ENCODE results near the gene NUDT3. TPM values are rescaled to one million over a fixed set of nuclear protein-coding genes. Genes with fewer than 3 reads are reported as not detected.

NUDT3 gene
- polyA plus RNA-seq, 2 of the 4 experiments (the other 2 are of a cell fraction): 5.2 to 13.4 TPM

DNA sequence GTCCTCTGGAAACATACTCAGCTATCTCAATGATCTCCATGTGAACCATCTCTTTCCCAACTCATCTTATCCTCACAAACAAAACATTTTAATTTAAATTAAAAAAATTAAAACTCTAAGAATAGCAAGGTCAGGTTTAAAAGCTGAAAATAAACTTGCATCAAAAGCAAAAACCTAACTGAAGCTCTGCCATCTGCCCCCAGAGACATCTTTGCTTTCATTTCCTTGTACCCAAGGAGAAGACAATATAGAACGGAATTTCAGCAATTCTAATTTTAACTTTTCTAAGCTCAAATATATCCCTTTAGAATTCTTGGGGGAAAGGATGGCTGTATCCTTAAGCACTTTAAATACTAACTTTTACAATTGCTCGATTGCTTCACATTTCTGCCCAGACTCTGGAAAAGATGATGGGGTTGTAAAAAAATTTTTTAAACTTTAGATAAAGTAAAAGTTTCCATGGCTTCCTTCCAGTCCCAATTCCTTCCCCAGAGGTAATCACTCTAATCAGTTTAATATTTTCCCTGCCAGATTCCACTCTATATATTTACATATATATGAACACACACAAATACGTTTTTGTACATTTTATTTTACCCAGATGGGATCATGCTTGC, 74.5 kb downstream of the NUDT3 start:
- Histone ChIP-seq H3K4me1 (no peaks in the 10 kb centered on the region), H3K4me3 (no peak overlapping the region), H3K9me3 (no peaks in the 10 kb centered on the region), H3K4me2 (no peak overlapping the region), H3K27ac (no peak overlapping the region)
- no peak for FAIRE-seq
- DNase-seq (ENCODE audit: low read depth in 1 of 2, low spot score in 1 of 2): no peak
- ChIA-PET CTCF (no interaction called here), POLR2A (no interaction called here)
- WGBS (ENCODE audit: missing lambda C conversion rate): 87% methylated on average over 3 of the region's 3 CpGs
- no peak for TF ChIP-seq ZNF302 (CRISPR knock-in tag; IDR thresholded peaks at IDR 0.05)
- no peak for ATAC-seq

DNA sequence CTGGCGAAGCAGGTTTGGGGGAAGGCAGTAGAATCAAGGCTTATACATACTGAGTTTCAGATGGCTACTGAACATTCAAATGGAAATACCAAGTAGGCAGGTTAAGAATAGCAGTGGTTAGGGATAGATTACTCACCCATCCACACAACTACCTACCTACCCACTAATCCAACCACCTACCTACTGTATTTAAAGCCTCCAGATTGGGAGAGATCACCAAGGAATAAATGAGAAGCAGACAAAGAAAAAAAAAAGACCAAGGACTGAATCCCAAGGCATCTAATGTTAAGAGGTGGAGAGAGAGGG, 75.3 kb downstream of the NUDT3 start:
- H3K4me3 ChIP-seq: no peak overlapping the region
- TF ChIP-seq, protein P1, sequence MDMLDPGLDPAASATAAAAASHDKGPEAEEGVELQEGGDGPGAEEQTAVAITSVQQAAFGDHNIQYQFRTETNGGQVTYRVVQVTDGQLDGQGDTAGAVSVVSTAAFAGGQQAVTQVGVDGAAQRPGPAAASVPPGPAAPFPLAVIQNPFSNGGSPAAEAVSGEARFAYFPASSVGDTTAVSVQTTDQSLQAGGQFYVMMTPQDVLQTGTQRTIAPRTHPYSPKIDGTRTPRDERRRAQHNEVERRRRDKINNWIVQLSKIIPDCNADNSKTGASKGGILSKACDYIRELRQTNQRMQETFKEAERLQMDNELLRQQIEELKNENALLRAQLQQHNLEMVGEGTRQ (IDR thresholded peaks at IDR 0.05): no peak
- ChIA-PET CTCF (no interaction called here), POLR2A (no interaction called here)
- no peaks in the 10 kb centered on the region for H3K4me1 ChIP-seq
- H3K4me2 ChIP-seq: no peak overlapping the region
- FAIRE-seq (no peak), ATAC-seq (no peak), DNase-seq (ENCODE audit: low read depth in 1 of 2, low spot score in 1 of 2) (no peak)
- WGBS (ENCODE audit: missing lambda C conversion rate): 97% methylated on average over 1 of the region's 1 CpG
- no peak overlapping the region for H3K27ac ChIP-seq
- no peaks in the 10 kb centered on the region for H3K9me3 ChIP-seq

DNA sequence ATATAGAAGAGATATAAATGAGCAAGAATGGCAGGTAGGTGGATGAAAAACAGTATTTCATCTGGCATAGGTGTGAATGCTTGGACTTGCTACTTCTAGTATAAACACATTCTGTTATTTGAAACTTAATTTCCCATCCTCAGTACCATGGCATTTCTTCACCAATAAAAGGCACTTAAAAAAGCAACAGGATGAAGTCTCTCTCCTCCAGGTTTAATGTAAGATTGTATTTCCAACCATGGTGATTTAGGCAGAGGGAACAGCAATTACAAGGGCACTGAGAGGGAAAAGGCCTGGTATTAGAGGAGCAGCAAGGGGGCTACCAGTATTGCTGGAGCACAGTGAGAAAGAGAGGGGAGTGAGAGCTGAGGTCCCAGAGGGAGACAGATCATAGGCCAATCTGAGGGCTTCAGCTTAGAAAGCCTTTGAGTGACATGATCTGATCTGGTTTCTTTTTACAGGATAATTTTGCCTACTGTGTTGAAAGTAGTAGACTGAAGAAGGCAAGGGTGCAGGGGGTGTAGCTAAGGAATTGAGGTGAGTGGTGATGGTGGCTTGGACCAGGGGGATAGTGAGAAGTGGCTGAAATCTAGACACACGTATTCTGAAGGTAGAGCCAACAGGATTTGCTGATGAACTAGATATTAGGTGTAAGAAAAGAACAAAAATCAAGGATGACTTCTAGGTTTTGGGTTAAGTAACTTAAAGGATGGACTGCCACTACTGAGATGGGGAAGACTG, 75.9 kb downstream of the NUDT3 start:
- CTCF ChIA-PET: no interaction called here

DNA sequence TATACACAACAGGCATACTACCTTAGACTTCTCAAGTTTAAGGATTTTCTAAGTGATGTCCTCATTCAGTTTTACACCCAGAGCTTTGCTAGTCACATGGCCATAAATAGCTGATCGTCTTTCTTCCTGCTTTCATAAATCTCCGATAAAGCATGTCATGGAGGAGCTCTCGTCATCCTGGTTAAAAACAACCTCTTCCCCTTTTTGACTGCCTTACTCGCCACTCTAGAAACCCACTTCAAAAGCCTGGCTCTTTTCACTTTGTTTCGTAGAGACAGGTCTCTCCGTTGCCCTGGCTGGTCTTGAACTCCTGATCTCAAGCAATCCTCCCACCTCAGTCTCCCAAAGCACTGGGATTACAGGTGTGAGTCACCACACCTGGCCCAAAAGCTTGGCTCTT, 76.7 kb downstream of the NUDT3 start:
- no peak for TF ChIP-seq EHF (CRISPR knock-in tag; IDR thresholded peaks at IDR 0.05)
- TF ChIP-seq, protein P1 (IDR thresholded peaks at IDR 0.05): no peak
- TF ChIP-seq, protein P2, sequence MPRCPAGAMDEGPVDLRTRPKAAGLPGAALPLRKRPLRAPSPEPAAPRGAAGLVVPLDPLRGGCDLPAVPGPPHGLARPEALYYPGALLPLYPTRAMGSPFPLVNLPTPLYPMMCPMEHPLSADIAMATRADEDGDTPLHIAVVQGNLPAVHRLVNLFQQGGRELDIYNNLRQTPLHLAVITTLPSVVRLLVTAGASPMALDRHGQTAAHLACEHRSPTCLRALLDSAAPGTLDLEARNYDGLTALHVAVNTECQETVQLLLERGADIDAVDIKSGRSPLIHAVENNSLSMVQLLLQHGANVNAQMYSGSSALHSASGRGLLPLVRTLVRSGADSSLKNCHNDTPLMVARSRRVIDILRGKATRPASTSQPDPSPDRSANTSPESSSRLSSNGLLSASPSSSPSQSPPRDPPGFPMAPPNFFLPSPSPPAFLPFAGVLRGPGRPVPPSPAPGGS (IDR thresholded peaks at IDR 0.05): no peak
- no peak for TF ChIP-seq FOXS1 (CRISPR knock-in tag; IDR thresholded peaks at IDR 0.05)
- TF ChIP-seq, protein P3, sequence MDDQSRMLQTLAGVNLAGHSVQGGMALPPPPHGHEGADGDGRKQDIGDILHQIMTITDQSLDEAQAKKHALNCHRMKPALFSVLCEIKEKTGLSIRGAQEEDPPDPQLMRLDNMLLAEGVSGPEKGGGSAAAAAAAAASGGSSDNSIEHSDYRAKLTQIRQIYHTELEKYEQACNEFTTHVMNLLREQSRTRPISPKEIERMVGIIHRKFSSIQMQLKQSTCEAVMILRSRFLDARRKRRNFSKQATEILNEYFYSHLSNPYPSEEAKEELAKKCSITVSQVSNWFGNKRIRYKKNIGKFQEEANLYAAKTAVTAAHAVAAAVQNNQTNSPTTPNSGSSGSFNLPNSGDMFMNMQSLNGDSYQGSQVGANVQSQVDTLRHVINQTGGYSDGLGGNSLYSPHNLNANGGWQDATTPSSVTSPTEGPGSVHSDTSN (IDR thresholded peaks at IDR 0.05): no peak
- TF ChIP-seq, protein P4, sequence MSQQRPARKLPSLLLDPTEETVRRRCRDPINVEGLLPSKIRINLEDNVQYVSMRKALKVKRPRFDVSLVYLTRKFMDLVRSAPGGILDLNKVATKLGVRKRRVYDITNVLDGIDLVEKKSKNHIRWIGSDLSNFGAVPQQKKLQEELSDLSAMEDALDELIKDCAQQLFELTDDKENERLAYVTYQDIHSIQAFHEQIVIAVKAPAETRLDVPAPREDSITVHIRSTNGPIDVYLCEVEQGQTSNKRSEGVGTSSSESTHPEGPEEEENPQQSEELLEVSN (IDR thresholded peaks at IDR 0.05; ENCODE audit: borderline replicate concordance, low read depth): no peak
- TF ChIP-seq HDAC2 (IDR thresholded peaks at IDR 0.05): no peak
- TF ChIP-seq HOXB13 (CRISPR knock-in tag; IDR thresholded peaks at IDR 0.05; ENCODE audit: low read depth): no peak
- TF ChIP-seq KDM5A (IDR thresholded peaks at IDR 0.05): no peak
- no peak for TF ChIP-seq JUNB (IDR thresholded peaks at IDR 0.05)
- no peak overlapping the region for H3K4me2 ChIP-seq
- H3K4me3 ChIP-seq: no peak overlapping the region
- CTCF ChIA-PET: interaction anchor here (0.9 kb wide), 1 partner anchor 120 kb away, joined by 3 read pairs; no protein-coding TSS in a partner anchor
- FAIRE-seq (no peak), ATAC-seq (no peak), DNase-seq (ENCODE audit: low read depth in 1 of 2, low spot score in 1 of 2) (no peak)
- POLR2A ChIA-PET: no interaction called here
- 92% methylated on average over 6 of the region's 6 CpGs for WGBS (ENCODE audit: missing lambda C conversion rate)
- H3K27ac ChIP-seq: no peak overlapping the region
- no peaks in the 10 kb centered on the region for H3K4me1 ChIP-seq
- no peaks in the 10 kb centered on the region for H3K9me3 ChIP-seq

More for the DNA sequence above, 75.9 kb downstream of the NUDT3 start:
- no peaks in the 10 kb centered on the region for H3K4me1 ChIP-seq
- POLR2A ChIA-PET: no interaction called here
- no peak overlapping the region for H3K4me3 ChIP-seq
- FAIRE-seq (no peak), DNase-seq (ENCODE audit: low read depth in 1 of 2, low spot score in 1 of 2) (no peak), ATAC-seq (no peak)
- no peaks in the 10 kb centered on the region for H3K9me3 ChIP-seq
- H3K4me2 ChIP-seq: no peak overlapping the region
- no peak overlapping the region for H3K27ac ChIP-seq
- 81% methylated on average over 1 of the region's 1 CpG for WGBS (ENCODE audit: missing lambda C conversion rate)
- TF ChIP-seq GATA3 (IDR thresholded peaks at IDR 0.05; ENCODE audit: borderline replicate concordance) (no peak), KDM1A (IDR thresholded peaks at IDR 0.05; ENCODE audit: low read depth) (no peak), MAFK (IDR thresholded peaks at IDR 0.05; ENCODE audit: partially characterized antibody) (no peak), ZC3H11A (IDR thresholded peaks at IDR 0.05) (no peak), NFE2L2 (conservative IDR thresholded peaks at IDR 0.05; ENCODE audit: low read length) (no peak), EP300 (IDR thresholded peaks at IDR 0.05) (no peak), MAZ (IDR thresholded peaks at IDR 0.05; ENCODE audit: borderline replicate concordance, low read depth, low read length) (no peak), SREBF2 (IDR thresholded peaks at IDR 0.05) (no peak)
- TF ChIP-seq, protein P5, sequence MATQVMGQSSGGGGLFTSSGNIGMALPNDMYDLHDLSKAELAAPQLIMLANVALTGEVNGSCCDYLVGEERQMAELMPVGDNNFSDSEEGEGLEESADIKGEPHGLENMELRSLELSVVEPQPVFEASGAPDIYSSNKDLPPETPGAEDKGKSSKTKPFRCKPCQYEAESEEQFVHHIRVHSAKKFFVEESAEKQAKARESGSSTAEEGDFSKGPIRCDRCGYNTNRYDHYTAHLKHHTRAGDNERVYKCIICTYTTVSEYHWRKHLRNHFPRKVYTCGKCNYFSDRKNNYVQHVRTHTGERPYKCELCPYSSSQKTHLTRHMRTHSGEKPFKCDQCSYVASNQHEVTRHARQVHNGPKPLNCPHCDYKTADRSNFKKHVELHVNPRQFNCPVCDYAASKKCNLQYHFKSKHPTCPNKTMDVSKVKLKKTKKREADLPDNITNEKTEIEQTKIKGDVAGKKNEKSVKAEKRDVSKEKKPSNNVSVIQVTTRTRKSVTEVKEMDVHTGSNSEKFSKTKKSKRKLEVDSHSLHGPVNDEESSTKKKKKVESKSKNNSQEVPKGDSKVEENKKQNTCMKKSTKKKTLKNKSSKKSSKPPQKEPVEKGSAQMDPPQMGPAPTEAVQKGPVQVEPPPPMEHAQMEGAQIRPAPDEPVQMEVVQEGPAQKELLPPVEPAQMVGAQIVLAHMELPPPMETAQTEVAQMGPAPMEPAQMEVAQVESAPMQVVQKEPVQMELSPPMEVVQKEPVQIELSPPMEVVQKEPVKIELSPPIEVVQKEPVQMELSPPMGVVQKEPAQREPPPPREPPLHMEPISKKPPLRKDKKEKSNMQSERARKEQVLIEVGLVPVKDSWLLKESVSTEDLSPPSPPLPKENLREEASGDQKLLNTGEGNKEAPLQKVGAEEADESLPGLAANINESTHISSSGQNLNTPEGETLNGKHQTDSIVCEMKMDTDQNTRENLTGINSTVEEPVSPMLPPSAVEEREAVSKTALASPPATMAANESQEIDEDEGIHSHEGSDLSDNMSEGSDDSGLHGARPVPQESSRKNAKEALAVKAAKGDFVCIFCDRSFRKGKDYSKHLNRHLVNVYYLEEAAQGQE (IDR thresholded peaks at IDR 0.05): no peak
- TF ChIP-seq, protein P4 (IDR thresholded peaks at IDR 0.05; ENCODE audit: borderline replicate concordance, low read depth): no peak

Measured in A549 (cell line).